DOHH2 (cell line): Measurements from ENCODE around the gene DHRS11.

Experiments
- CTCF ChIP-seq: fragments of 200-600 bp; sonication (generic); IDR thresholded peaks from one replicate; pipeline ENCODE4 v1.5.1; 2014; ENCODE audit warnings: antibody characterized with exemption, mild to moderate bottlenecking, low read depth, low read length; ENCODE audit not compliant: poor library complexity, severe bottlenecking
- EZH2phosphoT487 ChIP-seq: fragments of 200-600 bp; sonication (generic); IDR thresholded peaks from 2 replicates; pipeline ENCODE4 v1.6.1; 2017; ENCODE audit warnings: borderline replicate concordance, mild to moderate bottlenecking, antibody characterized with exemption, low read length, moderate library complexity, mixed read lengths

GRCh38 chr17:36629252-36629847 lies 37.7 kb downstream of the DHRS11 start:
- peak; percentile 99 for TF ChIP-seq CTCF
- TF ChIP-seq EZH2phosphoT487: no peak
